WTC11 (cell line): ENCODE results near the gene OTOGL. TPM values are rescaled to one million over a fixed set of nuclear protein-coding genes. Genes with fewer than 3 reads are reported as not detected.

Experiments used
- ATAC-seq: fragments of 200-7000 bp; cut with Tn5 transposase; 2 replicates; pipeline ENCODE4 v1.10.0; 2021; ENCODE audit warnings: mild to moderate bottlenecking, moderate library complexity
- CTCF ChIA-PET: fragments of 300-600 bp; sonication (Branson Sonifier 250); formaldehyde crosslinking; loops from one replicate; lab custom pipeline; 2021; ENCODE audit warnings: antibody characterized with exemption; lab: Charles Lee
- POLR2A ChIA-PET: fragments of 350-600 bp; sonication (Branson Sonifier 250); formaldehyde crosslinking; loops from one replicate; lab custom pipeline; 2021; ENCODE audit warnings: antibody characterized with exemption; lab: Charles Lee
- DNase-seq: peaks from one replicate; pipeline ENCODE4 v3.0.0; 2021; ENCODE audit warnings: low spot score
- H3K27ac Mint-ChIP-seq: 2 replicates; pipeline ENCODE4 v1.8.0; 2021; ENCODE audit warnings: mixed read lengths
- H3K27me3 Mint-ChIP-seq: 2 replicates; pipeline ENCODE4 v1.8.0; 2021; ENCODE audit warnings: low read depth, mild to moderate bottlenecking, moderate library complexity, mixed read lengths
- H3K36me3 Mint-ChIP-seq: 2 replicates; pipeline ENCODE4 v1.8.0; 2021; ENCODE audit warnings: mixed read lengths
- H3K4me1 Mint-ChIP-seq: 2 replicates; pipeline ENCODE4 v1.8.0; 2022; ENCODE audit warnings: mixed read lengths
- H3K4me3 Mint-ChIP-seq: 2 replicates; pipeline ENCODE4 v1.8.0; 2021; ENCODE audit warnings: mild to moderate bottlenecking, moderate library complexity, mixed read lengths
- H3K9me3 Mint-ChIP-seq: 2 replicates; pipeline ENCODE4 v1.8.0; 2021; ENCODE audit warnings: mixed read lengths
- ATF1 ChIP-seq: sonication (generic); formaldehyde crosslinking; IDR thresholded peaks from 2 replicates; pipeline ENCODE4 v1.8.1; 2023; ENCODE audit warnings: mild to moderate bottlenecking, moderate library complexity, missing genetic modification reagents
- CREB1 ChIP-seq: sonication (generic); formaldehyde crosslinking; IDR thresholded peaks from 2 replicates; pipeline ENCODE4 v1.8.0; 2023; ENCODE audit warnings: mild to moderate bottlenecking, missing genetic modification reagents
- CREM ChIP-seq: sonication (generic); formaldehyde crosslinking; IDR thresholded peaks from 2 replicates; pipeline ENCODE4 v1.8.1; 2022; ENCODE audit warnings: mild to moderate bottlenecking, missing genetic modification reagents, moderate library complexity
- EMX1 ChIP-seq: fragments of 250-450 bp; sonication (Bioruptor Pico); IDR thresholded peaks from 2 replicates; pipeline ENCODE4 v1.8.0; 2021; ENCODE audit warnings: mild to moderate bottlenecking
- FOXK1 ChIP-seq: sonication (generic); formaldehyde crosslinking; IDR thresholded peaks from 2 replicates; pipeline ENCODE4 v1.8.0; 2022; ENCODE audit warnings: mild to moderate bottlenecking, moderate library complexity, missing genetic modification reagents
- FOXP4 ChIP-seq: sonication (generic); formaldehyde crosslinking; IDR thresholded peaks from 2 replicates; pipeline ENCODE4 v1.8.0; 2022; ENCODE audit warnings: mild to moderate bottlenecking, missing genetic modification reagents
- GRHL2 ChIP-seq: fragments of 250-450 bp; sonication (Bioruptor Pico); IDR thresholded peaks from 2 replicates; pipeline ENCODE4 v1.8.0; 2022; ENCODE audit warnings: mild to moderate bottlenecking, moderate library complexity; ENCODE audit not compliant: insufficient replicate concordance, severe bottlenecking
- IRF2 ChIP-seq: sonication (generic); formaldehyde crosslinking; IDR thresholded peaks from 2 replicates; pipeline ENCODE4 v1.8.0; 2022; ENCODE audit warnings: low read depth, missing genetic modification reagents, borderline replicate concordance
- NR2C2 ChIP-seq: sonication (generic); formaldehyde crosslinking; IDR thresholded peaks from 2 replicates; pipeline ENCODE4 v1.8.0; 2022; ENCODE audit warnings: mild to moderate bottlenecking, missing genetic modification reagents
- SOX15 ChIP-seq: fragments of 250-450 bp; sonication (Bioruptor Pico); IDR thresholded peaks from 2 replicates; pipeline ENCODE4 v1.9.0; 2021; ENCODE audit warnings: mild to moderate bottlenecking
- USF1 ChIP-seq: sonication (generic); formaldehyde crosslinking; IDR thresholded peaks from 2 replicates; pipeline ENCODE4 v1.8.0; 2022; ENCODE audit warnings: mild to moderate bottlenecking, missing genetic modification reagents
- ZBTB21 ChIP-seq: sonication (generic); formaldehyde crosslinking; IDR thresholded peaks from 2 replicates; pipeline ENCODE4 v1.8.1; 2023; ENCODE audit warnings: mild to moderate bottlenecking, missing genetic modification reagents, borderline replicate concordance
- ZBTB43 ChIP-seq: sonication (generic); formaldehyde crosslinking; IDR thresholded peaks from 2 replicates; pipeline ENCODE4 v1.8.1; 2023; ENCODE audit warnings: mild to moderate bottlenecking, missing genetic modification reagents
- ZNF263 ChIP-seq: sonication (generic); formaldehyde crosslinking; IDR thresholded peaks from 2 replicates; pipeline ENCODE4 v1.8.1; 2022; ENCODE audit warnings: low read depth, mild to moderate bottlenecking, moderate library complexity, missing genetic modification reagents
- ZNF281 ChIP-seq: sonication (generic); formaldehyde crosslinking; IDR thresholded peaks from 2 replicates; pipeline ENCODE4 v1.8.0; 2023; ENCODE audit warnings: mild to moderate bottlenecking, missing genetic modification reagents
- ZNF425 ChIP-seq: fragments of 250-450 bp; sonication (Bioruptor Pico); conservative IDR thresholded peaks from 2 replicates; pipeline ENCODE4 v1.9.0; 2021; ENCODE audit warnings: mild to moderate bottlenecking
- total RNA-seq: library from RNA; stranded (reverse); gene quantifications from 3 replicates; pipeline ENCODE4 v1.2.3, GENCODE V29; 2021

Gene OTOGL
- total RNA-seq, 1 experiment from 2014 or later = 0.55 TPM

- TF ChIP-seq USF1 (CRISPR knock-in tag) (no peak), ZNF263 (CRISPR knock-in tag) (no peak)
Measured at GRCh38 chr12:80056232-80056631, 43.1 kb upstream of the OTOGL start (continued).

GRCh38 chr12:80056845-80057244 lies 42.5 kb upstream of the OTOGL start:
- H3K36me3 Mint-ChIP-seq = no peaks in the 10 kb centered on the region
- TF ChIP-seq FOXP4 (no peak), ZNF425 (no peak)
- no peaks in the 10 kb centered on the region for H3K9me3 Mint-ChIP-seq
- no peak overlapping the region for H3K27ac Mint-ChIP-seq
- DNase-seq (no peak), ATAC-seq (no peak)
- H3K4me1 Mint-ChIP-seq = peaks cover 7% of the 10 kb centered on the region; the same call in 1 of the 2 replicates
- H3K4me3 Mint-ChIP-seq = no peak overlapping the region
- H3K27me3 Mint-ChIP-seq = no peaks in the 10 kb centered on the region
- ChIA-PET POLR2A (no interaction called here), CTCF (no interaction called here)

GRCh38 chr12:80058586-80058985 lies 40.8 kb upstream of the OTOGL start:
- ATAC-seq = no peak
- no peaks in the 10 kb centered on the region for H3K9me3 Mint-ChIP-seq
- ChIA-PET CTCF (interaction anchor here (1.6 kb wide), 1 partner anchor 129 kb away, joined by 3 read pairs; no protein-coding TSS in a partner anchor), POLR2A (no interaction called here)
- H3K4me1 Mint-ChIP-seq = peaks cover 7% of the 10 kb centered on the region; the same call in 1 of the 2 replicates
- H3K27ac Mint-ChIP-seq = no peak overlapping the region
- no peaks in the 10 kb centered on the region for H3K27me3 Mint-ChIP-seq
- no peaks in the 10 kb centered on the region for H3K36me3 Mint-ChIP-seq
- H3K4me3 Mint-ChIP-seq = no peak overlapping the region
- no peak for DNase-seq
- TF ChIP-seq ZBTB21 (no peak), NR2C2 (CRISPR knock-in tag) (no peak), EMX1 (CRISPR knock-in tag) (no peak), CREM (no peak), GRHL2 (no peak)

- CTCF ChIA-PET = interaction anchor here (1.6 kb wide), 1 partner anchor 128 kb away, joined by 3 read pairs; no protein-coding TSS in a partner anchor
- H3K4me3 Mint-ChIP-seq = no peak overlapping the region
Measured at GRCh38 chr12:80059102-80059501, 40.2 kb upstream of the OTOGL start.

More at GRCh38 chr12:80059102-80059501, 40.2 kb upstream of the OTOGL start:
- Mint-ChIP-seq H3K27me3 (no peaks in the 10 kb centered on the region), H3K36me3 (no peaks in the 10 kb centered on the region), H3K27ac (no peak overlapping the region), H3K4me1 (peaks cover 7% of the 10 kb centered on the region; the same call in 1 of the 2 replicates), H3K9me3 (no peaks in the 10 kb centered on the region)
- POLR2A ChIA-PET = no interaction called here
- ATAC-seq (no peak), DNase-seq (no peak)
- TF ChIP-seq GRHL2 (no peak), ZBTB43 (CRISPR knock-in tag) (no peak), ZNF281 (CRISPR knock-in tag) (no peak), FOXK1 (CRISPR knock-in tag) (no peak), CREB1 (CRISPR knock-in tag) (no peak), SOX15 (CRISPR knock-in tag) (no peak), ATF1 (no peak), ZNF263 (CRISPR knock-in tag) (no peak), IRF2 (CRISPR knock-in tag) (no peak)
